ENCODE measurements around the gene FMN2.

DNA sequence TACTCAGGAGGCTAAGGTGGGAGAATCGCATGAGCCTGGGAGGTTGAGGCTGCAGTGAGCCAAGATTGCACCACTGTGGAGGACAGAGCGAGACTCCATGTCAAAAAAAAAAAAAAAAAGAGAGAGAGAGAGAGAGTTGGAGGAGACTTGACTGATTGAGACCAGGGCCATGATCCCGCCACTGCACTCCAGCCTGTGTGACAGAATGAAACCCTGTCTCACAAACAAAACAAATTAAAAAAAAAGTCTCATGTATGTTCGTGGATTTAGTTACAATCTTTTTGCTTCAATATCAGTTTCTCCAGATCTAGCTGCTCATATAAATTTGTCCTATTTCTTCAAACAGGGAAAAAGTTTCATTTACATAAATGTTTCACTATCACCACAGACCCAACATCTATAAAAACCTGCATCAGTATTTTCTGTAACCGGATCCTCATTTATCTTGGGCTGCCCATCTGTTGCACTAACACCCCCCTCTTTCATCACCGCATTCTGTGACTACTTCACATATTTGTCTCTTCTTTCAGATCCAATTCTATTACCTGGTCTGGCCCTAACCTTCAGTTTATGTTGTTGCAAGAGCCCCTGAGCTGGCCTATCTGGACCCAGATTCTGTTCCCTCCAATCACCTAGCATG is 393.2 kb downstream of the FMN2 start:
- TF ChIP-seq, protein P1, sequence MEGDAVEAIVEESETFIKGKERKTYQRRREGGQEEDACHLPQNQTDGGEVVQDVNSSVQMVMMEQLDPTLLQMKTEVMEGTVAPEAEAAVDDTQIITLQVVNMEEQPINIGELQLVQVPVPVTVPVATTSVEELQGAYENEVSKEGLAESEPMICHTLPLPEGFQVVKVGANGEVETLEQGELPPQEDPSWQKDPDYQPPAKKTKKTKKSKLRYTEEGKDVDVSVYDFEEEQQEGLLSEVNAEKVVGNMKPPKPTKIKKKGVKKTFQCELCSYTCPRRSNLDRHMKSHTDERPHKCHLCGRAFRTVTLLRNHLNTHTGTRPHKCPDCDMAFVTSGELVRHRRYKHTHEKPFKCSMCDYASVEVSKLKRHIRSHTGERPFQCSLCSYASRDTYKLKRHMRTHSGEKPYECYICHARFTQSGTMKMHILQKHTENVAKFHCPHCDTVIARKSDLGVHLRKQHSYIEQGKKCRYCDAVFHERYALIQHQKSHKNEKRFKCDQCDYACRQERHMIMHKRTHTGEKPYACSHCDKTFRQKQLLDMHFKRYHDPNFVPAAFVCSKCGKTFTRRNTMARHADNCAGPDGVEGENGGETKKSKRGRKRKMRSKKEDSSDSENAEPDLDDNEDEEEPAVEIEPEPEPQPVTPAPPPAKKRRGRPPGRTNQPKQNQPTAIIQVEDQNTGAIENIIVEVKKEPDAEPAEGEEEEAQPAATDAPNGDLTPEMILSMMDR (IDR thresholded peaks at IDR 0.05), result no peak
- TF ChIP-seq POLR2A (IDR thresholded peaks at IDR 0.05), result no peak
